H9 (cell line): ENCODE measurements around the gene ZNF683. TPM values are rescaled to one million over a fixed set of nuclear protein-coding genes. Genes with fewer than 3 reads are reported as not detected.

Experiments
- DNase-seq: peaks from one replicate; pipeline ENCODE4 v3.0.0-alpha.2; 2017
- H2AFZ ChIP-seq: one replicate; pipeline ENCODE4 v1.6.1; 2013; ENCODE audit warnings: mild to moderate bottlenecking, low read length, control low read depth, moderate library complexity
- H2AK5ac ChIP-seq: 2 replicates; pipeline ENCODE4 v1.6.1; 2013; ENCODE audit warnings: low read length, control low read depth, mixed read lengths; ENCODE audit not compliant: insufficient read length
- H2BK120ac ChIP-seq: one replicate; pipeline ENCODE4 v1.6.1; 2013; ENCODE audit warnings: low read depth, mild to moderate bottlenecking, low read length, control low read depth, inconsistent platforms; ENCODE audit not compliant: poor library complexity, severe bottlenecking
- H2BK12ac ChIP-seq: 2 replicates; pipeline ENCODE4 v1.6.1; 2013; ENCODE audit warnings: low read length, control low read depth, mixed read lengths, low read depth; ENCODE audit not compliant: insufficient read length
- H2BK15ac ChIP-seq: 2 replicates; pipeline ENCODE4 v1.6.1; 2013; ENCODE audit warnings: low read depth, low read length, control low read depth
- H2BK20ac ChIP-seq: one replicate; pipeline ENCODE4 v1.6.1; 2013; ENCODE audit warnings: low read depth, mild to moderate bottlenecking, low read length, control low read depth, inconsistent platforms; ENCODE audit not compliant: poor library complexity, severe bottlenecking
- H2BK5ac ChIP-seq: 2 replicates; pipeline ENCODE4 v1.6.1; 2013; ENCODE audit warnings: low read length, control low read depth, mixed read lengths; ENCODE audit not compliant: insufficient read length
- H3K14ac ChIP-seq: 2 replicates; pipeline ENCODE4 v1.6.1; 2013; ENCODE audit warnings: low read length, control low read depth; ENCODE audit not compliant: insufficient read depth
- H3K18ac ChIP-seq: 2 replicates; pipeline ENCODE4 v1.6.1; 2013; ENCODE audit warnings: low read depth, mild to moderate bottlenecking, mixed read lengths, low read length, control low read depth; ENCODE audit not compliant: insufficient read length
- H3K23ac ChIP-seq: 2 replicates; pipeline ENCODE4 v1.6.1; 2013; ENCODE audit warnings: low read length, control low read depth, mixed read lengths, low read depth; ENCODE audit not compliant: insufficient read length
- H3K23me2 ChIP-seq: 2 replicates; pipeline ENCODE4 v1.6.1; 2013; ENCODE audit warnings: low read depth, mild to moderate bottlenecking, mixed read lengths, low read length, control low read depth; ENCODE audit not compliant: insufficient read length, poor library complexity, severe bottlenecking
- H3K27ac ChIP-seq: 2 replicates; pipeline ENCODE4 v1.5.1; 2013; ENCODE audit warnings: low read length, control low read depth, mixed read lengths, low read depth; ENCODE audit not compliant: insufficient read length
- H3K27me3 ChIP-seq: 2 replicates; pipeline ENCODE4 v1.6.1; 2013; ENCODE audit warnings: low read length, control low read depth, inconsistent platforms; ENCODE audit not compliant: insufficient read depth
- H3K4ac ChIP-seq: 2 replicates; pipeline ENCODE4 v1.6.1; 2013; ENCODE audit warnings: low read depth, mild to moderate bottlenecking, control low read depth, inconsistent platforms, low read length, moderate library complexity
- H3K4me1 ChIP-seq: 2 replicates; pipeline ENCODE4 v1.6.1; 2013; ENCODE audit warnings: low read length, control low read depth, inconsistent platforms; ENCODE audit not compliant: insufficient read depth
- H3K4me2 ChIP-seq: 2 replicates; pipeline ENCODE4 v1.6.1; 2013; ENCODE audit warnings: low read length, control low read depth, mixed read lengths; ENCODE audit not compliant: insufficient read length, insufficient read depth
- H3K56ac ChIP-seq: 2 replicates; pipeline ENCODE4 v1.6.1; 2013; ENCODE audit warnings: low read depth, mild to moderate bottlenecking, mixed read lengths, low read length, control low read depth; ENCODE audit not compliant: insufficient read length
- H3K79me1 ChIP-seq: 2 replicates; pipeline ENCODE4 v1.6.1; 2013; ENCODE audit warnings: low read depth, mild to moderate bottlenecking, moderate library complexity, low read length, control low read depth, inconsistent platforms; ENCODE audit not compliant: insufficient read depth, poor library complexity, severe bottlenecking
- H3K79me2 ChIP-seq: 2 replicates; pipeline ENCODE4 v1.6.1; 2013; ENCODE audit warnings: low read length, control low read depth, inconsistent platforms; ENCODE audit not compliant: insufficient read depth
- H3K9ac ChIP-seq: 2 replicates; pipeline ENCODE4 v1.6.1; 2013; ENCODE audit warnings: low read length, control low read depth, mixed read lengths; ENCODE audit not compliant: insufficient read length; ENCODE audit errors: extremely low read depth
- H3K9me3 ChIP-seq: one replicate; pipeline ENCODE4 v1.6.1; 2013; ENCODE audit warnings: low read depth, low read length, inconsistent platforms; ENCODE audit not compliant: control insufficient read depth
- H3T11ph ChIP-seq: one replicate; pipeline ENCODE4 v1.6.1; 2013; ENCODE audit warnings: mild to moderate bottlenecking, low read length, control low read depth, inconsistent platforms
- H4K20me1 ChIP-seq: one replicate; pipeline ENCODE4 v1.6.1; 2013; ENCODE audit not compliant: control insufficient read depth, insufficient read length, insufficient read depth
- H4K5ac ChIP-seq: 2 replicates; pipeline ENCODE4 v1.6.1; 2013; ENCODE audit warnings: low read depth, mild to moderate bottlenecking, mixed read lengths, low read length, control low read depth; ENCODE audit not compliant: insufficient read length
- H4K8ac ChIP-seq: replicated peaks from 2 replicates; pipeline ENCODE4 v1.6.1; 2013; ENCODE audit warnings: low read length, control low read depth, mixed read lengths, low read depth; ENCODE audit not compliant: insufficient read length
- H4K91ac ChIP-seq: 2 replicates; pipeline ENCODE4 v1.6.1; 2013; ENCODE audit warnings: low read depth, mild to moderate bottlenecking, moderate library complexity, mixed read lengths, low read length, control low read depth; ENCODE audit not compliant: insufficient read length
- H3K27ac Mint-ChIP-seq, 3 experiments: 2 replicates in 2 of 3; 3 replicates in 1 of 3; pipeline ENCODE4 v1.8.0; 2020 to 2021; ENCODE audit warnings: mixed read lengths in 3 of 3, mild to moderate bottlenecking in 1 of 3, moderate library complexity in 1 of 3
- H3K27me3 Mint-ChIP-seq: 2 replicates; pipeline ENCODE4 v1.8.0; 2021; ENCODE audit warnings: low read depth, mild to moderate bottlenecking, moderate library complexity, mixed read lengths
- H3K36me3 Mint-ChIP-seq, 3 experiments: 2 replicates in 2 of 3; 3 replicates in 1 of 3; pipeline ENCODE4 v1.8.0; 2020 to 2021; ENCODE audit warnings: low read depth in 3 of 3, mixed read lengths in 3 of 3; ENCODE audit not compliant: insufficient read depth in 1 of 3
- H3K4me1 Mint-ChIP-seq, 2 experiments: 2 replicates each; pipeline ENCODE4 v1.8.0; 2020; ENCODE audit warnings: mixed read lengths in 2 of 2
- H3K4me3 Mint-ChIP-seq, 2 experiments: 2 replicates in 1 of 2; 3 replicates in 1 of 2; pipeline ENCODE4 v1.8.0; 2020 to 2021; ENCODE audit warnings: mild to moderate bottlenecking in 2 of 2, mixed read lengths in 2 of 2, moderate library complexity in 1 of 2
- H3K9me3 Mint-ChIP-seq, 2 experiments: 2 replicates in 1 of 2; 3 replicates in 1 of 2; pipeline ENCODE4 v1.8.0; 2020; ENCODE audit warnings: mild to moderate bottlenecking in 2 of 2, mixed read lengths in 2 of 2, moderate library complexity in 1 of 2
- WGBS: extraction: QIAGEN DNeasy Blood & Tissue Kit; methylation state at CpG from one replicate; pipeline ENCODE4 v1.1.7; 2013; ENCODE audit warnings: missing lambda C conversion rate, low lambda C conversion rate, mixed read lengths; ENCODE audit not compliant: insufficient read length; ENCODE audit errors: extremely low coverage; 5-methylcytosine and 5-hydroxymethylcytosine counted together
- total RNA-seq: library from RNA; stranded (reverse); gene quantifications from 2 replicates; pipeline ENCODE4 v1.2.1, GENCODE V29; 2021
- TF ChIP-seq, protein P1 (sequence below): fragments of 200-600 bp; sonication (generic); conservative IDR thresholded peaks from 3 replicates; pipeline ENCODE4 v1.8.0; 2021; ENCODE audit warnings: antibody characterized with exemption, mild to moderate bottlenecking

The ZNF683 gene
- total RNA-seq, 1 experiment from 2014 or later: not detected

- Mint-ChIP-seq H3K27ac (peak overlapping the region; percentile 95 to 100 (median 99)), H3K4me1 (peaks cover 78 to 85% of the 10 kb centered on the region in 2 experiments), H3K9me3 (no peaks in the 10 kb centered on the region), H3K4me3 (peak overlapping the region; percentile 49 to 71), H3K27me3 (no peaks in the 10 kb centered on the region), H3K36me3 (peaks cover 38 to 85% (median 64%) of the 10 kb centered on the region in 3 experiments)
- no peak overlapping the region for H2BK20ac ChIP-seq
- no peak overlapping the region for H2BK15ac ChIP-seq
- peak overlapping the region; percentile 84 for H2BK5ac ChIP-seq
- H3K27ac ChIP-seq: peak overlapping the region; percentile 99
- H3K79me2 ChIP-seq: peaks cover 32% of the 10 kb centered on the region
- DNase-seq: peak; percentile 96
- H3K4me1 ChIP-seq: peaks cover 18% of the 10 kb centered on the region
- H3K56ac ChIP-seq: no peak overlapping the region
- H3K9ac ChIP-seq: peak overlapping the region; percentile 28
- no peak overlapping the region for H4K8ac ChIP-seq
- no peak overlapping the region for H2AFZ ChIP-seq
- no peak overlapping the region; the same call in 1 of the 2 replicates for H3K14ac ChIP-seq
- no peaks in the 10 kb centered on the region for H3K9me3 ChIP-seq
- H2AK5ac ChIP-seq: peak overlapping the region; percentile 18
- no peak overlapping the region for H3T11ph ChIP-seq
- H2BK120ac ChIP-seq: no peak overlapping the region
- H3K23ac ChIP-seq: no peak overlapping the region
- no peak overlapping the region for H4K91ac ChIP-seq
- TF ChIP-seq, protein P1, sequence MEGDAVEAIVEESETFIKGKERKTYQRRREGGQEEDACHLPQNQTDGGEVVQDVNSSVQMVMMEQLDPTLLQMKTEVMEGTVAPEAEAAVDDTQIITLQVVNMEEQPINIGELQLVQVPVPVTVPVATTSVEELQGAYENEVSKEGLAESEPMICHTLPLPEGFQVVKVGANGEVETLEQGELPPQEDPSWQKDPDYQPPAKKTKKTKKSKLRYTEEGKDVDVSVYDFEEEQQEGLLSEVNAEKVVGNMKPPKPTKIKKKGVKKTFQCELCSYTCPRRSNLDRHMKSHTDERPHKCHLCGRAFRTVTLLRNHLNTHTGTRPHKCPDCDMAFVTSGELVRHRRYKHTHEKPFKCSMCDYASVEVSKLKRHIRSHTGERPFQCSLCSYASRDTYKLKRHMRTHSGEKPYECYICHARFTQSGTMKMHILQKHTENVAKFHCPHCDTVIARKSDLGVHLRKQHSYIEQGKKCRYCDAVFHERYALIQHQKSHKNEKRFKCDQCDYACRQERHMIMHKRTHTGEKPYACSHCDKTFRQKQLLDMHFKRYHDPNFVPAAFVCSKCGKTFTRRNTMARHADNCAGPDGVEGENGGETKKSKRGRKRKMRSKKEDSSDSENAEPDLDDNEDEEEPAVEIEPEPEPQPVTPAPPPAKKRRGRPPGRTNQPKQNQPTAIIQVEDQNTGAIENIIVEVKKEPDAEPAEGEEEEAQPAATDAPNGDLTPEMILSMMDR: no peak
- peaks cover 7% of the 10 kb centered on the region for H3K79me1 ChIP-seq
- H3K4me2 ChIP-seq: peak overlapping the region; percentile 83
- no CpG with 5 or more reads among the region's 5 CpGs for WGBS
- peaks cover 3% of the 10 kb centered on the region for H3K23me2 ChIP-seq
- no peak overlapping the region for H3K4ac ChIP-seq
- H4K5ac ChIP-seq: peak overlapping the region; percentile 44
- H2BK12ac ChIP-seq: no peak overlapping the region
- no peaks in the 10 kb centered on the region for H4K20me1 ChIP-seq
- peak overlapping the region; percentile 77 for H3K18ac ChIP-seq
- H3K27me3 ChIP-seq: no peaks in the 10 kb centered on the region
Measured at GRCh38 chr1:26418865-26419349, 46.4 kb upstream of the ZNF683 start.
